Activated naive CD8-positive, alpha-beta T cell treated with anti-CD3 and anti-CD28 coated beads, Interleukin-2, amount 50 U/mL, for 24 hours (primary cell): ENCODE results near the gene GEMIN2.
A peak's percentile ranks its signal among the peaks of the same experiment; 100 is the strongest.
"Not testable (repeated sequence)": the region's sequence is repeated elsewhere in the genome, so short reads cannot be mapped to it uniquely, and the experiment has no call there.

Experiments used
- ATAC-seq: fragments of 150-1000 bp; cut with Tn5 transposase; one replicate; pipeline ENCODE4 v1.10.0; 2021
- DNase-seq: peaks from one replicate; pipeline ENCODE4 v3.0.0; 2021
- H3K27ac Mint-ChIP-seq: one replicate; pipeline ENCODE4 v1.8.0; 2021; ENCODE audit warnings: mild to moderate bottlenecking, mixed read lengths
- H3K27me3 Mint-ChIP-seq: one replicate; pipeline ENCODE4 v1.8.0; 2021; ENCODE audit warnings: mixed read lengths
- H3K36me3 Mint-ChIP-seq: one replicate; pipeline ENCODE4 v1.8.0; 2021; ENCODE audit warnings: low read depth, mixed read lengths
- H3K4me1 Mint-ChIP-seq: one replicate; pipeline ENCODE4 v1.8.0; 2021; ENCODE audit warnings: mixed read lengths
- H3K4me3 Mint-ChIP-seq: one replicate; pipeline ENCODE4 v1.8.0; 2021; ENCODE audit warnings: mild to moderate bottlenecking, moderate library complexity, mixed read lengths
- H3K9me3 Mint-ChIP-seq: one replicate; pipeline ENCODE4 v1.8.0; 2021; ENCODE audit warnings: mixed read lengths

Gene GEMIN2

GRCh38 chr14:39102265-39102968 is 11.7 kb upstream of the GEMIN2 start:
- peaks cover 46% of the 10 kb centered on the region for H3K4me1 Mint-ChIP-seq
- H3K27ac Mint-ChIP-seq = peak overlapping the region; percentile 87
- ATAC-seq = peak; percentile 5
- peaks cover 3% of the 10 kb centered on the region for H3K36me3 Mint-ChIP-seq
- H3K27me3 Mint-ChIP-seq = no peaks in the 10 kb centered on the region
- H3K9me3 Mint-ChIP-seq = no peaks in the 10 kb centered on the region
- no peak for DNase-seq
- H3K4me3 Mint-ChIP-seq = peak overlapping the region; percentile 93

- H3K27me3 Mint-ChIP-seq = no peaks in the 10 kb centered on the region
- H3K27ac Mint-ChIP-seq = peak within 1 kb of the TSS; percentile 94
- H3K4me3 Mint-ChIP-seq = peak within 1 kb of the TSS; percentile 93
- peak; percentile 97 for ATAC-seq
- no peaks in the 10 kb centered on the region for H3K9me3 Mint-ChIP-seq
- peaks cover 3% of the 10 kb centered on the region for H3K36me3 Mint-ChIP-seq
- H3K4me1 Mint-ChIP-seq = peaks cover 43% of the 10 kb centered on the region
- DNase-seq = peak; percentile 86
Observed at GRCh38 chr14:39102969-39103957, 10.9 kb upstream of the GEMIN2 start, which contains the start of gene SEC23A. Gene SEC23A, minus strand, starts transcription at chr14:39103235. Its CDS starts 7,117 bp downstream, at chr14:39096118.

GRCh38 chr14:39104078-39104801 is 9.9 kb upstream of the GEMIN2 start:
- peaks cover 42% of the 10 kb centered on the region for H3K4me1 Mint-ChIP-seq
- ATAC-seq, H3K36me3 Mint-ChIP-seq, DNase-seq, H3K9me3 Mint-ChIP-seq, H3K27me3 Mint-ChIP-seq: not testable (repeated sequence)
- peak overlapping the region; percentile 94 for H3K27ac Mint-ChIP-seq
- H3K4me3 Mint-ChIP-seq = peak overlapping the region; percentile 93

GRCh38 chr14:39107591-39107996 is 6.5 kb upstream of the GEMIN2 start:
- Mint-ChIP-seq H3K9me3 (no peaks in the 10 kb centered on the region), H3K4me1 (peaks cover 19% of the 10 kb centered on the region), H3K27ac (no peak overlapping the region), H3K4me3 (no peak overlapping the region), H3K27me3 (no peaks in the 10 kb centered on the region), H3K36me3 (no peaks in the 10 kb centered on the region)
- DNase-seq = no peak
- no peak for ATAC-seq

GRCh38 chr14:39108791-39109190 is 5.3 kb upstream of the GEMIN2 start:
- no peak for DNase-seq
- no peak for ATAC-seq
- no peak overlapping the region for H3K4me3 Mint-ChIP-seq
- H3K4me1 Mint-ChIP-seq = peaks cover 21% of the 10 kb centered on the region
- H3K27me3 Mint-ChIP-seq = no peaks in the 10 kb centered on the region
- no peaks in the 10 kb centered on the region for H3K36me3 Mint-ChIP-seq
- no peak overlapping the region for H3K27ac Mint-ChIP-seq
- no peaks in the 10 kb centered on the region for H3K9me3 Mint-ChIP-seq

GRCh38 chr14:39109893-39110715 is 4.0 kb upstream of the GEMIN2 start:
- Mint-ChIP-seq H3K9me3 (no peaks in the 10 kb centered on the region), H3K4me3 (no peak overlapping the region), H3K36me3 (peaks cover 7% of the 10 kb centered on the region), H3K4me1 (peaks cover 24% of the 10 kb centered on the region), H3K27me3 (no peaks in the 10 kb centered on the region), H3K27ac (no peak overlapping the region)
- DNase-seq (no peak), ATAC-seq (no peak)

- H3K9me3 Mint-ChIP-seq = no peaks in the 10 kb centered on the region
- peaks cover 12% of the 10 kb centered on the region for H3K36me3 Mint-ChIP-seq
- no peak for DNase-seq
- no peak for ATAC-seq
- peak overlapping the region; percentile 91 for H3K4me3 Mint-ChIP-seq
- H3K4me1 Mint-ChIP-seq = peaks cover 33% of the 10 kb centered on the region
- H3K27me3 Mint-ChIP-seq = no peaks in the 10 kb centered on the region
- H3K27ac Mint-ChIP-seq = peak overlapping the region; percentile 93
Observed at GRCh38 chr14:39113685-39114072, 444 bp upstream of the GEMIN2 start.

GRCh38 chr14:39122330-39123138 is 8.4 kb downstream of the GEMIN2 start:
- H3K9me3 Mint-ChIP-seq = no peaks in the 10 kb centered on the region
- DNase-seq (no peak), ATAC-seq (no peak)
- H3K36me3 Mint-ChIP-seq = peaks cover 29% of the 10 kb centered on the region
- no peaks in the 10 kb centered on the region for H3K4me1 Mint-ChIP-seq
- H3K27ac Mint-ChIP-seq = no peak overlapping the region
- no peaks in the 10 kb centered on the region for H3K27me3 Mint-ChIP-seq
- no peak overlapping the region for H3K4me3 Mint-ChIP-seq

- not testable (repeated sequence) for H3K27me3 Mint-ChIP-seq, H3K4me3 Mint-ChIP-seq, DNase-seq, H3K9me3 Mint-ChIP-seq, ATAC-seq, H3K4me1 Mint-ChIP-seq
- Mint-ChIP-seq H3K36me3 (peaks cover 40% of the 10 kb centered on the region), H3K27ac (peak overlapping the region; percentile 10)
Observed at GRCh38 chr14:39137835-39138234, 23.7 kb downstream of the GEMIN2 start.

GRCh38 chr14:39138440-39138839 is 24.3 kb downstream of the GEMIN2 start:
- DNase-seq (no peak), ATAC-seq (no peak)
- Mint-ChIP-seq H3K4me1 (peaks cover 2% of the 10 kb centered on the region), H3K27me3 (no peaks in the 10 kb centered on the region), H3K9me3 (peaks cover 10% of the 10 kb centered on the region), H3K4me3 (no peak overlapping the region), H3K36me3 (peaks cover 41% of the 10 kb centered on the region), H3K27ac (no peak overlapping the region)

- Mint-ChIP-seq H3K4me1 (peaks cover 2% of the 10 kb centered on the region), H3K27ac (no peak overlapping the region), H3K4me3 (no peak overlapping the region), H3K36me3 (peaks cover 35% of the 10 kb centered on the region), H3K9me3 (peaks cover 10% of the 10 kb centered on the region), H3K27me3 (no peaks in the 10 kb centered on the region)
- DNase-seq = no peak
- ATAC-seq = no peak
Observed at GRCh38 chr14:39140170-39140569, 26.0 kb downstream of the GEMIN2 start.

GRCh38 chr14:39141623-39142022 is 27.5 kb downstream of the GEMIN2 start:
- not testable (repeated sequence) for H3K4me3 Mint-ChIP-seq, H3K27ac Mint-ChIP-seq, ATAC-seq, DNase-seq, H3K4me1 Mint-ChIP-seq, H3K27me3 Mint-ChIP-seq
- Mint-ChIP-seq H3K36me3 (peaks cover 31% of the 10 kb centered on the region), H3K9me3 (peaks cover 10% of the 10 kb centered on the region)

- peaks cover 10% of the 10 kb centered on the region for H3K9me3 Mint-ChIP-seq
- ATAC-seq, DNase-seq, H3K27ac Mint-ChIP-seq, H3K4me3 Mint-ChIP-seq, H3K4me1 Mint-ChIP-seq, H3K27me3 Mint-ChIP-seq: not testable (repeated sequence)
- H3K36me3 Mint-ChIP-seq = peaks cover 36% of the 10 kb centered on the region
Observed at GRCh38 chr14:39143226-39143625, 29.1 kb downstream of the GEMIN2 start.
